Heart left ventricle (tissue), 16 donors: ENCODE measurements around the gene PPFIA2. TPM values are rescaled to one million over a fixed set of nuclear protein-coding genes. Genes with fewer than 3 reads are reported as not detected.

ENCODE experiments used
- ATAC-seq, 4 donors: fragments of 200-7000 bp; cut with Tn5 transposase; one replicate each; pipeline ENCODE4 v1.9.1; 2020 to 2022; ENCODE audit warnings: moderate library complexity in 4 of 4, mild to moderate bottlenecking in 3 of 4, moderate number of reproducible peaks in 1 of 4
- DNase-seq, 5 donors: peaks; one replicate each; pipeline ENCODE4 v3.0.0-alpha.2; 2020
- H3K27ac ChIP-seq, 12 donors: fragments of 200-600 bp; sonication (generic) in 4 of 12; one replicate each; pipeline versions ENCODE4 v1.5.0 to v1.8.0; 2016 to 2022; ENCODE audit warnings: mild to moderate bottlenecking in 2 of 12
- H3K27me3 ChIP-seq, 9 donors: fragments of 200-600 bp; sonication (generic) in 2 of 9; one replicate each; pipeline versions ENCODE4 v1.5.1 to v1.8.0; 2016 to 2022; ENCODE audit warnings: mild to moderate bottlenecking in 3 of 9
- H3K36me3 ChIP-seq, 9 donors: fragments of 200-600 bp; sonication (generic) in 2 of 9; one replicate each; pipeline versions ENCODE4 v1.5.0 to v1.8.0; 2018 to 2022; ENCODE audit warnings: mild to moderate bottlenecking in 2 of 9
- H3K4me1 ChIP-seq, 12 donors: fragments of 200-600 bp; sonication (generic) in 4 of 12; one replicate each; pipeline versions ENCODE4 v1.5.0 to v1.8.0; 2016 to 2022; ENCODE audit warnings: mild to moderate bottlenecking in 3 of 12
- H3K4me3 ChIP-seq, 12 donors: fragments of 200-600 bp; sonication (generic) in 4 of 12; one replicate each; pipeline versions ENCODE4 v1.5.0 to v1.8.0; 2017 to 2022; ENCODE audit warnings: mild to moderate bottlenecking in 9 of 12, moderate library complexity in 4 of 12
- H3K9me3 ChIP-seq, 12 donors: fragments of 200-600 bp; sonication (generic) in 4 of 12; one replicate each; pipeline versions ENCODE4 v1.5.0 to v1.8.0; 2016 to 2022; ENCODE audit warnings: mild to moderate bottlenecking in 1 of 12
- CTCF ChIP-seq, 12 donors: fragments of 200-600 bp; sonication (generic) in 4 of 12; IDR thresholded peaks; one replicate each; pipeline versions ENCODE4 v1.5.0 to v1.8.0; 2018 to 2022; ENCODE audit warnings: antibody characterized with exemption in 12 of 12, mild to moderate bottlenecking in 5 of 12
- POLR2A ChIP-seq, 2 donors: fragments of 450-650 bp; IDR thresholded peaks; one replicate each; pipeline ENCODE4 v1.6.1; 2017; ENCODE audit warnings: antibody characterized with exemption in 2 of 2, mild to moderate bottlenecking in 2 of 2, moderate library complexity in 2 of 2
- WGBS, 4 donors: extraction: QIAGEN DNeasy Blood & Tissue Kit in 2 of 4; methylation state at CpG; one replicate each; pipeline versions ENCODE4 v1.1.5 to v1.1.7; 2013 to 2018; 5-methylcytosine and 5-hydroxymethylcytosine counted together
- intact Hi-C, 10 donors: fragments of 100-400 bp; cut with DNase I; formaldehyde crosslinking; loops; one replicate each; pipeline versions ENCODE4 v1.11.1 to v1.14.2; 2022
- polyA plus RNA-seq, 2 donors: library from polyadenylated mRNA; stranded (reverse); fragments of 200-250 nt; gene quantifications; one replicate each; pipeline ENCODE4 v1.2.3, GENCODE V29; 2013
- total RNA-seq, 9 donors: library from RNA; depleted of rRNA in 2 of 9; stranded (reverse); fragments of >200 nt in 2 of 9; fragmentation: NEBNext Ultra II Directional in 3 of 9; extraction: Animal tissue kit (Norgen Biotek cat#: 25700) in 3 of 9; gene quantifications; one replicate each; pipeline versions ENCODE4 v1.1.0 to v1.2.4, GENCODE V29; 2016 to 2023
- donor health status: ischemic (EF 13 %, LVEDD 7.1; RV severe dilation, severe dysfunction).
- donor health status: healthy with polysubstance abuse.
- donor health status: DM: no; HTN: yes; CAD: no.
- donor health status: DM: no; HTN: no; CAD: no.
- donor health status: ischemic (EF 25% LVEDD 6.9; RV normal size, moderate dysfunction).
- donor health status: ischemic (EF 25% LVEDD 5.7; RV mildly dilated, moderate dysfunction).
- donor health status: healthy.
- donor health status: DM: yes; HTN: yes; CAD: no.
- donor health status: ischemic (EF 35%, LVEDD 5.7; RV mildly dilated, moderate dysfunction).
- donor health status: nonischemic (EF 11% LVEDD 7.7; RV severe dilation, severe dysfunction).
- donor health status: DM: yes; HTN: yes; CAD: no.
- donor health status: PGD.
- donor health status: ischemic (EF 29% LVEDD 5.4; RV normal size, mild dysfunction).
- donor health status: nonischemic (EF 23%, LVEDD 6.1; RV moderate dilation, normal function).

The PPFIA2 gene
- total and polyA plus RNA-seq, 11 donors: 0.08 to 1.3 (median 0.49) TPM; not detected in 3

- H3K27me3 ChIP-seq: no peaks in the 10 kb centered on the region
- WGBS, 4 donors: 25 to 27% (median 26%) methylated on average over 2 of the region's 2 CpGs
- H3K27ac ChIP-seq: no peak overlapping the region
- H3K36me3 ChIP-seq: no peaks in the 10 kb centered on the region
- ATAC-seq (peak in 2 of 4 donors; percentile 52 to 57), DNase-seq (no peak)
- no peaks in the 10 kb centered on the region for H3K9me3 ChIP-seq
- TF ChIP-seq POLR2A (IDR thresholded peaks at IDR 0.05) (no peak), CTCF (IDR thresholded peaks at IDR 0.05) (no peak)
- intact Hi-C loops: no loop called here
- no peak overlapping the region for H3K4me3 ChIP-seq
- no peaks in the 10 kb centered on the region for H3K4me1 ChIP-seq
Observed at GRCh38 chr12:81617915-81618314, 141.2 kb downstream of the PPFIA2 start.

- intact Hi-C loops: no loop called here
- Histone ChIP-seq H3K9me3 (no peaks in the 10 kb centered on the region), H3K27ac (no peak overlapping the region), H3K36me3 (no peaks in the 10 kb centered on the region), H3K27me3 (no peaks in the 10 kb centered on the region), H3K4me1 (no peaks in the 10 kb centered on the region), H3K4me3 (no peak overlapping the region)
- 63 to 78% (median 74%) methylated on average over 3 of the region's 3 CpGs for WGBS, 4 donors
- ATAC-seq (no peak), DNase-seq (no peak)
- no peak for TF ChIP-seq CTCF (IDR thresholded peaks at IDR 0.05)
- TF ChIP-seq POLR2A (IDR thresholded peaks at IDR 0.05): no peak
Observed at GRCh38 chr12:81615026-81615588, 144.0 kb downstream of the PPFIA2 start.

- Histone ChIP-seq H3K36me3 (no peaks in the 10 kb centered on the region), H3K27ac (no peak overlapping the region), H3K4me3 (no peak overlapping the region), H3K27me3 (no peaks in the 10 kb centered on the region), H3K9me3 (no peaks in the 10 kb centered on the region), H3K4me1 (no peaks in the 10 kb centered on the region)
- ATAC-seq (peak in 2 of 4 donors; percentile 31 to 36), DNase-seq (peak in 1 of 5 donors; percentile 23)
- 79 to 86% (median 83%) methylated on average over 15 to 18 of the region's 18 CpGs for WGBS, 4 donors
- peak in 5 of 12 donors; percentile 14 to 31 (median 22) for TF ChIP-seq CTCF (IDR thresholded peaks at IDR 0.05)
- TF ChIP-seq POLR2A (IDR thresholded peaks at IDR 0.05): no peak
- intact Hi-C loops: no loop called here
Observed at GRCh38 chr12:81610955-81611889, 147.9 kb downstream of the PPFIA2 start.

- no peak for DNase-seq
- no peak for TF ChIP-seq POLR2A (IDR thresholded peaks at IDR 0.05)
- no peak for TF ChIP-seq CTCF (IDR thresholded peaks at IDR 0.05)
- no peak for ATAC-seq
- intact Hi-C loops: no loop called here
- no peaks in the 10 kb centered on the region for H3K4me1 ChIP-seq
- no peaks in the 10 kb centered on the region for H3K27me3 ChIP-seq
- H3K4me3 ChIP-seq: no peak overlapping the region
- H3K9me3 ChIP-seq: no peaks in the 10 kb centered on the region
- WGBS, 4 donors: 55 to 65% (median 59%) methylated on average over 7 of the region's 7 CpGs
- H3K27ac ChIP-seq: no peak overlapping the region
- no peaks in the 10 kb centered on the region for H3K36me3 ChIP-seq
Observed at GRCh38 chr12:81597928-81598604, 161.1 kb downstream of the PPFIA2 start.
